ENCODE data around the gene KLHL2.

DNA sequence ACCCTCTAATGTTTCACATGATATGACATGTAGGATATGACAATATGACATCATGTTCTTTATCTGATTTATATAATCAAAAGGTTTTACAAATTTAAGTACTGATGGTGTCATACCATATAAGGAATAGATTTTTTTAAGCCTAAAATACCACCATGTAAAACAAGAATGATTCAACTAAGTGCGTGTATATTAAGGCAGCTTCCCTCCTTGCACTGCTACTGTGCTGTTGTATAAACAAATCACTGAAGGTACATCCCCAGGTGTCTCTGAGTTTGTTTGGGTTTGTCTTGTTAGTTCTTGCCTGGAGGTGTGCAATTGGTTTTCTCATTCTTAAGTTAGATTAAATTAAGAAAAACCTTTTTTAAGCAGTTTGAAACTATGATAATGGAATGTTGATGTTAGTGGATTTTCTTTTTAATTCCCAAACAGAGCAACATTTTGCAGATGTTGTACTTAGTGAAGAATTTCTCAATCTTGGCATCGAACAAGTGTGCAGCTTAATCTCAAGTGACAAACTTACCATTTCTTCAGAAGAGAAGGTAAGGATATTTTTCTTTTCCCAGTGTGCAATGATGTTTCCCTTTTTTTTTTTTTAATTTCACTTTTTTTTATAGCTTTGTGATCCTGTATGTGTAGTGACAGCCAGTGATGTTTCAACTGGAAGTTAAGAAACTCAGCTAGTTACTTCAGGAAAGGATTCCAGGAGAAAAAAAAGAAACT, 86.7 kb downstream of the KLHL2 start:
- TF ChIP-seq SUZ12 (IDR thresholded peaks at IDR 0.05; ENCODE audit: extremely low read depth, insufficient read depth, insufficient read length) (no peak), YY1 (IDR thresholded peaks at IDR 0.05; ENCODE audit: insufficient read depth, insufficient read length) (no peak)

Data from NT2/D1 (cell line).